Endothelial cell (in vitro differentiated cells): Measurements from ENCODE around the gene FRAS1. TPM values are rescaled to one million over a fixed set of nuclear protein-coding genes. Genes with fewer than 3 reads are reported as not detected.

Experiments
- DNase-seq: peaks from one replicate; pipeline ENCODE4 v3.0.0; 2021; ENCODE audit warnings: low spot score
- H3K27ac Mint-ChIP-seq: one replicate; pipeline ENCODE4 v1.8.0; 2021; ENCODE audit warnings: mixed read lengths, inconsistent platforms; ENCODE audit not compliant: unreplicated experiment
- H3K27me3 Mint-ChIP-seq: one replicate; pipeline ENCODE4 v1.8.0; 2021; ENCODE audit warnings: mild to moderate bottlenecking, moderate library complexity, mixed read lengths, inconsistent platforms; ENCODE audit not compliant: unreplicated experiment
- H3K36me3 Mint-ChIP-seq: one replicate; pipeline ENCODE4 v1.8.0; 2021; ENCODE audit warnings: mild to moderate bottlenecking, low read depth, mixed read lengths, inconsistent platforms; ENCODE audit not compliant: unreplicated experiment
- H3K4me1 Mint-ChIP-seq: one replicate; pipeline ENCODE4 v1.8.0; 2021; ENCODE audit warnings: mild to moderate bottlenecking, mixed read lengths, inconsistent platforms; ENCODE audit not compliant: unreplicated experiment
- H3K4me3 Mint-ChIP-seq: one replicate; pipeline ENCODE4 v1.8.0; 2021; ENCODE audit warnings: mild to moderate bottlenecking, mixed read lengths, inconsistent platforms; ENCODE audit not compliant: unreplicated experiment
- H3K9me3 Mint-ChIP-seq: one replicate; pipeline ENCODE4 v1.8.0; 2021; ENCODE audit warnings: mixed read lengths, inconsistent platforms; ENCODE audit not compliant: unreplicated experiment
- total RNA-seq: library from RNA; stranded (reverse); fragmentation: NEBNext Ultra II Directional; extraction: Animal tissue kit (Norgen Biotek cat#: 25700); gene quantifications from one replicate; pipeline ENCODE4 v1.2.1, GENCODE V29; 2021; ENCODE audit not compliant: unreplicated experiment
- TF ChIP-seq, protein P1 (sequence below): fragments of 200-600 bp; sonication (generic); IDR thresholded peaks from one replicate; pipeline ENCODE4 v1.5.0; 2021; ENCODE audit warnings: antibody characterized with exemption; ENCODE audit not compliant: unreplicated experiment

The FRAS1 gene
- total RNA-seq, 1 donor from 2014 or later: 51.7 TPM

DNA sequence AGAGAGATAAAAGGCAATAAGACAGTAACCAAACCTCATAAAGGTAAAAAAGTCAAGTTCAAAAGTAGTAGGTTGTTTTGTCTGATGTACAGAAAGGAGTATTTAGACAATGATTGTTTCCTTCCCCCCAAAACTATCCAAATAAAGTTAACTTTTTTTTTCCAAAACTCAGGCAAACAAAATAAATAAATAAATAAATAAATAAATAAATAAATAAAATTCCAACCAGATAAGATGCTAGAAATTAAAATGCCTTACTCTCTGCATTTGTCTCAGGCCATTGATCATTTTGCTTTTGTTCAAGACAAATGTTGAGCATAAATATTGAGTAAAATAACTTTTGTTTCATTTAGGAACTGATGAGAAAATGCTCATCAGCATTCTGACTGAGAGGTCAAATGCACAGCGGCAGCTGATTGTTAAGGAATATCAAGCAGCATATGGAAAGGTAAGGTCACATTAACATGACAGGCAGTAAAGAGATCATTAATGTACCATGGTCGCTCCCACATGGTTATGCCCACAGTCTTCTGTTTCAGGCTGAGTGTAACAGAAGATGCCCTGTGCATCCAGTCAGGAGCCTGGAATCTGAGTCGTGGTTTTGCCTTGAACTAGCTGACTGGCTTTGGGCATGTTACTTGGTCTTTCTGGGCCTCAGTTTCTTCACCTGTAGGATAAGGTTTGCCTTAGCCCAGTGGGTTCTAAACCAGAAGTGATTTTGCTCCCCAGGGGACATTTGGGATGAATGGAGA is 521.7 kb downstream of the FRAS1 start:
- H3K9me3 Mint-ChIP-seq: no peaks in the 10 kb centered on the region
- H3K27me3 Mint-ChIP-seq: no peaks in the 10 kb centered on the region
- peaks cover 6% of the 10 kb centered on the region for H3K36me3 Mint-ChIP-seq
- H3K4me3 Mint-ChIP-seq: no peak overlapping the region
- TF ChIP-seq, protein P1, sequence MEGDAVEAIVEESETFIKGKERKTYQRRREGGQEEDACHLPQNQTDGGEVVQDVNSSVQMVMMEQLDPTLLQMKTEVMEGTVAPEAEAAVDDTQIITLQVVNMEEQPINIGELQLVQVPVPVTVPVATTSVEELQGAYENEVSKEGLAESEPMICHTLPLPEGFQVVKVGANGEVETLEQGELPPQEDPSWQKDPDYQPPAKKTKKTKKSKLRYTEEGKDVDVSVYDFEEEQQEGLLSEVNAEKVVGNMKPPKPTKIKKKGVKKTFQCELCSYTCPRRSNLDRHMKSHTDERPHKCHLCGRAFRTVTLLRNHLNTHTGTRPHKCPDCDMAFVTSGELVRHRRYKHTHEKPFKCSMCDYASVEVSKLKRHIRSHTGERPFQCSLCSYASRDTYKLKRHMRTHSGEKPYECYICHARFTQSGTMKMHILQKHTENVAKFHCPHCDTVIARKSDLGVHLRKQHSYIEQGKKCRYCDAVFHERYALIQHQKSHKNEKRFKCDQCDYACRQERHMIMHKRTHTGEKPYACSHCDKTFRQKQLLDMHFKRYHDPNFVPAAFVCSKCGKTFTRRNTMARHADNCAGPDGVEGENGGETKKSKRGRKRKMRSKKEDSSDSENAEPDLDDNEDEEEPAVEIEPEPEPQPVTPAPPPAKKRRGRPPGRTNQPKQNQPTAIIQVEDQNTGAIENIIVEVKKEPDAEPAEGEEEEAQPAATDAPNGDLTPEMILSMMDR: no peak
- no peak overlapping the region for H3K27ac Mint-ChIP-seq
- H3K4me1 Mint-ChIP-seq: peaks cover 2% of the 10 kb centered on the region
- no peak for DNase-seq

DNA sequence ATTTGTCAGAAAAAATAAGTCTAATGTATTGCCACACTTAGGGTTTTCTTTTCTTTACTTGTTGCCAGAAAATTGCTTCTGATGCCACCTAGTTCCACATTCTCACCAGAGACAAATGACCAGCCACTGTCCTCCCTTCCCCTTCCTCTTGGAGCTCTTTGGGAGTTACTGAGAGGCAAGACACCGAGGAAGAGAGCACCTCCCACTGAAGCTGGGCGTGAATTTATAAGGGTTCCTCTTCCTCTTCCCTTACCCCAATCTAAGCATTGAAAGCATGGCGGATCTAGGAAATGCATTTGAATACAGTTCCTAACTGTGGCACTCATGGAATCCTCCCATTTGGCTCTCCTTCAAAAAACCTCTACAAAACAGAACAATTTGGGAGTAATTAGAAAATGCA is 524.5 kb downstream of the FRAS1 start:
- TF ChIP-seq, protein P1: no peak
- no peak overlapping the region for H3K27ac Mint-ChIP-seq
- no peak for DNase-seq
- H3K27me3 Mint-ChIP-seq: no peaks in the 10 kb centered on the region
- no peaks in the 10 kb centered on the region for H3K9me3 Mint-ChIP-seq
- H3K4me1 Mint-ChIP-seq: peaks cover 2% of the 10 kb centered on the region
- H3K36me3 Mint-ChIP-seq: peaks cover 14% of the 10 kb centered on the region
- no peak overlapping the region for H3K4me3 Mint-ChIP-seq

GRCh38 chr4:78584863-78585547 is 527.9 kb downstream of the FRAS1 start:
- peaks cover 10% of the 10 kb centered on the region for H3K4me1 Mint-ChIP-seq
- H3K36me3 Mint-ChIP-seq: peaks cover 14% of the 10 kb centered on the region
- no peak overlapping the region for H3K4me3 Mint-ChIP-seq
- no peak for DNase-seq
- H3K27ac Mint-ChIP-seq: no peak overlapping the region
- TF ChIP-seq, protein P1: no peak
- no peaks in the 10 kb centered on the region for H3K27me3 Mint-ChIP-seq
- no peaks in the 10 kb centered on the region for H3K9me3 Mint-ChIP-seq

- no peak for DNase-seq
- no peak overlapping the region for H3K27ac Mint-ChIP-seq
- peaks cover 14% of the 10 kb centered on the region for H3K36me3 Mint-ChIP-seq
- no peak overlapping the region for H3K4me3 Mint-ChIP-seq
- no peaks in the 10 kb centered on the region for H3K9me3 Mint-ChIP-seq
- no peaks in the 10 kb centered on the region for H3K27me3 Mint-ChIP-seq
- TF ChIP-seq, protein P1: no peak
- H3K4me1 Mint-ChIP-seq: peaks cover 10% of the 10 kb centered on the region
These were observed 528.5 kb downstream of the FRAS1 start for GRCh38 chr4:78585633-78586032.
